Stomach (tissue), 4 donors: ENCODE measurements around the gene ENSA.
"Not testable (repeated sequence)": the region's sequence is repeated elsewhere in the genome, so short reads cannot be mapped to it uniquely, and the experiment has no call there.

ENCODE experiments used
- CTCF ChIP-seq, 7 experiments: fragments of 450-650 bp in 4 of 7; fragments of 200-600 bp in 3 of 7; sonication (generic) in 3 of 7; IDR thresholded peaks; one replicate each; pipeline ENCODE4 v1.5.1; 2016 to 2019; ENCODE audit warnings: antibody characterized with exemption in 7 of 7, control low read depth in 2 of 7, mild to moderate bottlenecking in 1 of 7
- EP300 ChIP-seq: sonication (generic); formaldehyde crosslinking; IDR thresholded peaks from one replicate; pipeline ENCODE4 v1.6.1; 2017; ENCODE audit warnings: antibody characterized with exemption
- POLR2A ChIP-seq, 4 donors: fragments of 450-650 bp; IDR thresholded peaks; one replicate each; pipeline ENCODE4 v1.6.1; 2016; ENCODE audit warnings: antibody characterized with exemption in 4 of 4, control low read depth in 2 of 4, mild to moderate bottlenecking in 1 of 4, moderate library complexity in 1 of 4
- POLR2AphosphoS5 ChIP-seq, 3 donors: sonication (generic); formaldehyde crosslinking; IDR thresholded peaks; one replicate each; pipeline ENCODE4 v1.6.1; 2016; ENCODE audit warnings: antibody characterized with exemption in 3 of 3

GRCh38 chr1:150598346-150598745, 31.1 kb downstream of the ENSA start:
- TF ChIP-seq POLR2AphosphoS5 (IDR thresholded peaks at IDR 0.05); CTCF (IDR thresholded peaks at IDR 0.05); EP300; POLR2A (IDR thresholded peaks at IDR 0.05): not testable (repeated sequence)
